HT-29 (cell line): ENCODE measurements around the gene TMEM41A. TPM values are rescaled to one million over a fixed set of nuclear protein-coding genes. Genes with fewer than 3 reads are reported as not detected.
"Not testable (repeated sequence)": the region's sequence is repeated elsewhere in the genome, so short reads cannot be mapped to it uniquely, and the experiment has no call there.

ENCODE experiments used
- DNase-seq: peaks from one replicate; pipeline ENCODE4 v3.0.0-alpha.2; 2015; ENCODE audit warnings: low spot score
- total RNA-seq: library from RNA; depleted of rRNA; stranded (reverse); fragments of >200 nt; shearing (Covaris generic); gene quantifications from 2 replicates; pipeline ENCODE4 v1.2.3, GENCODE V29; 2014

Gene TMEM41A
- total RNA-seq, 1 experiment from 2014 or later: 19.9 TPM

DNA sequence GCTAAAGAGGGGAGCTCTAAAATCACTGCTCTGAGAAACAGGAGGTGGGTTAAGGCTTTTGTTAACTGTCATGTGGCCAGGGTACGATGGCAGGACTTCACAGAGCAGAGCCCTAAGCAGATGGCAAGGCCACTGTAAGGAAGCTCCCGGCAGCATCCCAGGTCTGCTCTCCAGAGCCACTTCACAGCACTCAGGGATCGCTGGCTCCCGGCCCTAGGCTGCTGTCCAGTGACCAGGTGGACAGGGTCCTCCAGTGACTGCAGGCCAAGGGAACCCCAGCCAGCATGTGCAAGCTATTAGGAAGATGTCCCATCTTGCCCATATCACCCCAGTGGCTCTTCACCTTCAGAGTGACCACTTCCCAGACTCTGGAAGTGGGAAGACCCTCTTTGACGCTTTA lies 10.4 kb downstream of the TMEM41A start:
- no peak for DNase-seq

DNA sequence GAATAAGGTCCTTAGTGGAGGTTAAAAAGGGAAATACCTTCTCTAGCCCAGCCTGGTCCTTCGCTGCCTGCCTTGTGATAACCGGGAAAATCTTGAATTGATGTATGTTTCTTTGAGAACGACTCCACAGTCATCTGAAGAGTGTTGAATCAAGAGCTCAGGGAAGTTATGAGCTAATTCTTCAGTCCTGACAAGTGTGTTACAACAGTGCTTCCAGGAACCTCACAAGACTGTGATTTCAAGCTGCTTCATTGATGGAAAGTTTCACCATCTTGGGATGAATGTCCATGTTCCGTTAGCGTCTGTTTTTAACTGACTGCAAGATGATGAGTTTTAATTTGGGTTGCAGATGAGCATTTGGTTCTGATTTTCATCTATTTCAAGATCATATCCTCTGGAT lies 12.4 kb downstream of the TMEM41A start:
- no peak for DNase-seq

DNA sequence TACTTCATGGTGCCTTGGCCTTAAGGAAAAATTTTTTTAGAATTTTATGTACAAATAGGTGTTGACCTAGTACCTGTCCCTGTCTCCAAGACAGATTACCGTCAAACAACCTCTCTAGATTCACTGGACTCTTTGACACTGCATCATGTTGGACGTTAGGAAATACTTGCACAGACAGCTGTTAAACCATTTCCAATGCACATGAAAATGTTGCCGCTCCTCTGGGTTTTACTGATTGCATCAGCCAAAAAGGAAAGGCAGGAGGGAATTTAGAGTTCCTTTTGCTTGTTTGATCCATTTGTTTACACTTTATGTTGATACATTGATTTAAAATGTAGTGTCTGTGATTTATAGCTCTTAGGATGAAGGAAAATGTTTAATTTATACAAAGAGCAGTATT lies 14.5 kb downstream of the TMEM41A start:
- DNase-seq: no peak

DNA sequence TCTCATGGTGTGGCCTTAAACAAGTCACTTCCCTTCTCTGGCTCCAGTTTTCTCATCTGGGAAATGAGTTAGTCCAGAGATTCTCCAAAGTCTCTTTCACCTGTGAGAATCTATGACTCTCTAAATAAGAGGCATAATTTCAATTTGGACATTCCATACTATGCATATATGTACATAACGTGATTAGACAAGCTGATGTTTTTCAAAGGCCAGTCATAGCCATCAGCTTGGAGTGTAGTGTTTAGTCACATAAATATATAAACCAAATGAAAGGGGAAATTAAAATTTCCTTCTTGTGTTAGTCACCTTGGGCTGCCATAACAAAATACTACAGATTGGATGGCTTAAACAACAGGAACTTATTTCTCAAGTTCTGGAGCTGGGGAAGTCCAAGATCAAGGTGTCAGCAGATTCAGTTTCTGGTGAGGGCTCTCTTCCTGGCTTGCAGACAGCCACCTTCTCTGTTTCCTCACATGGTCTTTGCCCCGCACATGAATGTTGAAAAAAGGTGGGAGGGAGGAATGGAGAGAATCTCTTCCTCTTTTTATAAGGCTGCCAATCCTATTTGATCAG lies 19.4 kb downstream of the TMEM41A start:
- DNase-seq: no peak

DNA sequence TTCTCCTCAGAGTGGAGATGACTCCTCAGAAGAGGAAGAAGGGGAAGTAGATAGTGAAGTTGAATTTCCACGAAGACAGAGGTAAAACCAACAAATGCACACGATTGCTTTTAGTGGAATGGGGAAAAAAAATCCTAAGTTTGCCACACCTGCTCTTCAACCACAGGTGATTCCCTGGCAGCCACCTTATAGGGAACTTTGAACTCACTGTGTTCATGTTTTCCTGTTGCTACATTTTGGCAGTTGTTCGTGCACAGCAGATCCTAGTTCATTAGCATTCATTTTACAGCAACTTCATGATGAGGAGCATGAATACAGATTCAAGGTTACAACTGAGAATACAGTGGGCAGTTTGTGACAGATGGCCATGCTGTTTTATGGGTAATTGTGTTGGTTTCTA lies 21.5 kb downstream of the TMEM41A start:
- DNase-seq: no peak

DNA sequence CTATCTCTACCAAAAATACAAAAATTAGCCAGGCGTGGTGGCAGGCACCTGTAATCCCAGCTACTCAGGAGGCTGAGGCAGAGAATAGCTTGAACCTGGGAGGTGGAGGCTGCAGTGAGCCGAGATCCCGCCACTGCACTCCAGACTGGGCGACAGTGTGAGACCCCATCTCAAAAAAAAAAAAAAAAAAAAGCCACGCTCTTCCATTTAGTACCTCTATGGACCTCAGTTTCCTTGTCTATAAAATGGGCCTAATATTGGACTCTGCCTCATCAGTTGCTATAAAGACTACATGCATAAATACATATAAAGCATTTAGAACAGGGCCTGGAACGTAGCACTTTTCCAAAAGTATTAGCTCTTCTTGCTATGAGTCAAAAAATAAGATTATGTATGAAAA lies 23.9 kb downstream of the TMEM41A start:
- DNase-seq: not testable (repeated sequence)

DNA sequence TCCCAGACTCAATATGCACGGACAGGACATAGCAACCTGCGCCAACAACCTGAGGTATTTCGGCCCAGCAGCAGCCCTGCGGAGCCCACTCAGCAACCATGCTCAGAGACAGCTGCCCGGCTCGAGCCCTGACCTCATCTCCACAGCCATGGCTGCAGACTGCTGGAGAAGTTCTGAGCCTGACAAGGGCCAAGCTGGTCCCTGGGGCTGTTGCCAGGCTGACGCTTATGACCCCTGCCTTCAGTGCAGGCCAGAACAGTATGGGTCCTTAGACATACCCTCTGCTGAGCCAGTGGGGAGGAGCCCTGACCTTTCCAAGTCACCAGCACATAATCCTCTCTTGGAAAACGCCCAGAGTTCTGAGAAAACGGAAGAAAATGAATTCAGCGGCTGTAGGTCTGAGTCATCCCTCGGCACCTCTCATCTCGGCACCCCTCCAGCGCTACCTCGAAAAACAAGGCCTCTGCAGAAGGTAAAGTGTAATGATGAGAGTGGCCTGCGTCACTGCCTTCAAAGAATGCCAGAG lies 25.5 kb downstream of the TMEM41A start:
- DNase-seq: peak; percentile 43

DNA sequence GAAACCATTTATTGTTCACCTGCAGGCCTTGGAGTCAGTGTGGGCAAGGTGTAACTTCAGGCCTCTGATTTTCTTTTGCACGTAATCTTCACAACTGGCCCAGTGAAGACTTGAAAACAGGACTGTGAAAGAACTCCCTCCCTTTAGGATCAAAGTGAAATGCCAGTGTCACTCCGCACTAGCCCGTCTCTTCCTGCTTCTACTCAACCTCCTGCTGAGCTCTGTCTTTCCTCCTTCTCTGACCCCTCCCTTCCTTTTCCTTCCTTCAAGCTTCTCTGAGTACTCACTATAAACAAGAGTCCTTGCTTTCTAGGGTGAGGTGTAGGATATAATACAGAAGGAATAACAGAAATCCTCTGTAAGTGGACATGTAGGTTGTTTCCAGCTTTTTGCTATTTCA lies 28.5 kb downstream of the TMEM41A start:
- DNase-seq: no peak

DNA sequence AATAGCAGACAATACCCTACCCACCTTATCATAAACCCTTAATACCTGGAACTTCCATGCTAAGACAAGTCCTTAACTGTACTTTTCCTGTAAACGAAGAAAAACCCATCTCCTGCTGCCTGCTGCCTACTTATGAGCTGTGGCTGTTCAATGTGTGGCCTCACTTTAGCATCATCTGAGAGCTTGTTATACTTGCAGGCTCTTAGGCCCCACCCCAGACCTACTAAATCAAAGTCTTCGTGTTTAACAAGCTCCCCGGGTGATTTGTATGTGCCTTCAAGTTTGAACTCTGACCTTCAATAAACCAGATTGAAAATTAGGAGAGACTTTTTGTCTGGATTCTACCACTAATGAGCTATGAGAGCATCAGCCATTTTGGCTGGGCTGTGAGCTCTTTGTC lies 29.3 kb downstream of the TMEM41A start:
- no peak for DNase-seq

DNA sequence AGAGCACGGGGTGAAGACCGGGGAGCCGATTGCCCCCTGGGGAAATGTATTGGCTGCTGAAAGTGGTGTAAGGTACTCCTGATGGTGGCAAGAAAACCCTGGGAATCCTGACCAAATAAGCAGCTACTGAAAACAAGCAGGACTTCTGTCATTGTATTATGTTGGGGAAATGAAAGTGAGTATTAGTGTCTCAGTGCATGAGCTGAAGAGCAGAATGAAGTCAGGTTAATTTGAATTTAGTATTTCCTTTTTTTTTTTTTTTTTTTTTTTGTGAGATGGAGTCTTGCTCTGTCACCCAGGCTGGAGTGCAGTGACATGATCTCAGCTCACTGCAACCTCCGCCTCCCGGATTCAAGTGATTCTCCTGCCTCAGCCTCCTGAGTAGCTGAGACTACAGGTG lies 32.7 kb downstream of the TMEM41A start:
- DNase-seq: not testable (repeated sequence)

DNA sequence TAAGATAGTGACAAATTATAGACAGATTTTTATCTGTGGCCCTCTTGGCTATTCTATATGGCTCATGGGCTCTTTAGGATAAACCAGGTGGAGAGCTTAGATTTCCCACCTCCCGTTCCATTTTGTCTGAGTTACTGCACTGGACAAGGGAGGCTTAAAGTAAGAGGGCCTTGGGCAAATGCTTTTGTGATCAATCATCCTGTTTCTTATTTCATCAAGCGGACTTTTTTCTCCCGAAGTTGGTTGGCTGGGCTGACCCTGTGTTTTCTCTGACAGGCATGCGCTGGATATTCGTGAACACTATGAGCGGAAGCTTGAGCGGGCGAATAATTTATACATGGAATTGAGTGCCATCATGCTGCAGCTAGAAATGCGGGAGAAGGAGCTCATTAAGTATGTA lies 33.4 kb downstream of the TMEM41A start:
- no peak for DNase-seq

DNA sequence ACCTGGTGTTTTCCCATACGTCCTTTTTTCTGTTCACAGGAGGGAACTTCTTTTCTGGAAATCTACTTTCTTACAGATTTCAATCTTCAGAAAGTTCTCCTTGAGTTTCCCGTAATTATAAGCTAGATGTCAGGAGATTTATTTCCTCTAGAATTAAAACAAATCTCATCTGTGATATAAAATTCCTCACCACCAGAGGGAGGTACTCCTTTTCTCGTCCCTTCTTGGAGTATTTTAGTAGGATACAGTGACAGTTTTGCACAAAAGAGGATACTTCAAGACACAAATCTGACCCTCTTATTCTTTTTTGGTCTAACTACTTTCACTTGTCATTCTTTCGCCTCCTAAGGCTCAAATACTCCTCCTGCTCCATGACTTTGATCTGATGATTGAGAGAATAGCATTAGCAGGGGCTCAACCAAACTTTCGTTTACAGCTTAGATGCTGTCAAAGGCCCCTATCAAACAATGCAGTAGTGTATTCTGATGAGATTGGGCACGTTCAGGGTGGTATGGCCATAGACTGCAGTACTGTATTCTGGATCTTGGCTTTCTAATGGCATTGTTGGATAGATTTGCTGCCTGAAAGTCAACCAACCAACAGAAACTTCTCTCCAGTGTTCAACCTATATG lies 38.0 kb downstream of the TMEM41A start:
- peak; percentile 72 for DNase-seq

DNA sequence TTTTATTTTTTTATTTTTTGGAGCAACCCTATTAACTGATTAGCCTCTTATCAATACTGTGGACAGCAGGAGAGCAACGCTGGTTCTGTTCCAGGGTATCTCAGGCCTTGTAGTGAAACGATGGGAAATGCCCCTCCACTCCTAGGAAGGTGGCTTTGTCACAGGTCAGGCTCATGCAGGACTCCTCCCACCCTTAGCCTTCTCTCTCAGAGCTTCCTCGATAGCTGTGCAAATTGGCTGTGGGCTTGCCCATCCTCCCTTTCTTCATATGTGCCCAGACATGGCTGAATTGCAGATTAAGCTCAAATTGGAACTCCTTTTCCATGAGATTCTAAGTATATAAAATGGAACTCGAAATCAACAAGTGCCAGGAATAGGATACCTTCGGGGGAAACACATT lies 38.5 kb downstream of the TMEM41A start:
- DNase-seq: no peak

DNA sequence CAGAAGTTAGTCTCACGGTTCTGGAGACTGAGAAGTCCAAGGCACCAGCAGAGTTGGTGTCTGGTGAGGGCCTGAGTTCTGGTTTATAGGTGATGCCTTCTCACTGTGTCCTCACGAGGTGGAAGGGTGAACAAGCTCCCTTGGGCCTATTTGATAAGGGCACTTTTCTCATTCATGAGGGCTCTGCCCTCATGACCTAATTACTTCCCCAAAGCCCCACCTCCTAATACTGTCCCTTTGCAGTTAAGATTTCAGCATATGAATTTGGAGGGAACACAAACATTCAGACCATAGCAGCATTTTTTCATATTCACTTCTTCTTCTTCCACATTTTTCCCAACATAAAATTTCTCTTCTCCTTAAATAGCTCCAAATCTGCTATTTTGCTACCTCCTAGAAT lies 41.5 kb downstream of the TMEM41A start:
- no peak for DNase-seq

DNA sequence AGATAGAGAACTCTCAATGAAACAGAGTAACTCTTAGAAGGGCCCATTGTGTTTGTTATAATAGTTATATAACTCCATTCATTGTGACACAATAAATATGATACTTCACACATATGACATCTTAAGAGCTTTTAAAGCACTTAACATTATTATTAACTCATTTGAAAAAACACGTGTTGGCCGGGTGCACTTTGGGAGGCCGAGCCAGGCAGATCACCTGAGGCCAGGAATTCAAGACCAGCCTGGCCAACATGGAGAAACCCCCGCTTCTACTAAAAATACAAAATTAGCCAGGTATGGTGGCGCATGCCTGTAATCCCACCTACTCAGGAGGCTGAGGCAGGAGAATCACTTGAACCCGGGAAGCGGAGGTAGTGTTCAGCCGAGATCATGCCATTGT lies 47.4 kb downstream of the TMEM41A start:
- DNase-seq: not testable (repeated sequence)

DNA sequence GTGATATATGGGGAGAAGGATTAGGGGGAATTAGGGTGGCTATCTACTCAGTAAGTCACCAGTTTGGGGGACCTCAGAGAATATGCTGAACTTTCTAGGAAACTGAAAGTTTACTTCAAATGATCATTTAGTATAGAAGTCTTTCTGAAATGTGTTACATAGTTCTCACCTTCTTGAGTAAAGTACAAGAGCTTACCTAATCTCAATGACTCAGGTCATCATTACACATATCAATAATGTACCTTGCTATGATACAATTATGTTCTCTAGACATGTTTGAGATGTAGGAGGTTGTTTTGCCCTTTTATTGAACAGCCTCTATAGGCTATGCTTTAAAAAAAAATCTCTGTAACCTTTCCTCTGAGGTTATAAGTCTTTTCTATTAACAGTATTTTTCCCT lies 50.7 kb downstream of the TMEM41A start:
- DNase-seq: no peak

DNA sequence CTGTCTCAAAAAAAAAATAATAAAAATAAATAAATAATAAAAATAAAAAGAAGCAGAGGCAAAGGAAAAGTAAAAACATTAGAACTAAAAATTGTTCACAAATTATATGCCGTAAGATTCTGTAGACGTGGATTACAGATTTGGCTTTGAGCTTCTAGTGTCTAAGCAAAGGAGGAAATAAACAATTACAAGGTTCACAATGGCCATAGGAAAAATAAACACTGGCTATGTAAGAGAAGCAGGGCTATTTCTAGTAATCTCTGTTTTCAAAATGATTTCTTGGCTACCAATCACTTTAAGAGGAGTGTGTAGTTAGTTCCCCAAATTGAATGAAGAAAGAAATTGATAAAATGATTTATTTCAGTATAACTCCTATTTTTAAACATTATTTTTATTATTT lies 54.5 kb downstream of the TMEM41A start:
- DNase-seq: no peak

DNA sequence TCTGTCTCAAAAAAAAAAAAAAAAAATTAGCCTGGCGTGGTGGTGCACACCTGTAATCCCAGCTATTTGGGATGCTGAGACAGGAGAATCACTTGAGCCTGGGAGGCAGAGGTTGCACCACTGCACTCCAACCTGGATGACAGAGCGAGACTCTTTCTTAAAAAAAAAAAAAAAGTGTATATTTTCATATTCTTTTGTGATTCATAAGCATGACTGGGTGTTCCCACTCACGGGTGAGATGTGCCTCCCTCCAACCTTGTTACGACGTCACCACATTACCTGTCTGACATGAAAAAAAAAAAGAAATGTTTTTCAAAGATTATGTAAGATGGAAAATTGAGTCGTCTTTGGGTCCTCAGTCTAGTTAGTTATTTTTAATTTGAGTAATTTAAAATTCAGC lies 56.8 kb downstream of the TMEM41A start:
- DNase-seq: no peak

DNA sequence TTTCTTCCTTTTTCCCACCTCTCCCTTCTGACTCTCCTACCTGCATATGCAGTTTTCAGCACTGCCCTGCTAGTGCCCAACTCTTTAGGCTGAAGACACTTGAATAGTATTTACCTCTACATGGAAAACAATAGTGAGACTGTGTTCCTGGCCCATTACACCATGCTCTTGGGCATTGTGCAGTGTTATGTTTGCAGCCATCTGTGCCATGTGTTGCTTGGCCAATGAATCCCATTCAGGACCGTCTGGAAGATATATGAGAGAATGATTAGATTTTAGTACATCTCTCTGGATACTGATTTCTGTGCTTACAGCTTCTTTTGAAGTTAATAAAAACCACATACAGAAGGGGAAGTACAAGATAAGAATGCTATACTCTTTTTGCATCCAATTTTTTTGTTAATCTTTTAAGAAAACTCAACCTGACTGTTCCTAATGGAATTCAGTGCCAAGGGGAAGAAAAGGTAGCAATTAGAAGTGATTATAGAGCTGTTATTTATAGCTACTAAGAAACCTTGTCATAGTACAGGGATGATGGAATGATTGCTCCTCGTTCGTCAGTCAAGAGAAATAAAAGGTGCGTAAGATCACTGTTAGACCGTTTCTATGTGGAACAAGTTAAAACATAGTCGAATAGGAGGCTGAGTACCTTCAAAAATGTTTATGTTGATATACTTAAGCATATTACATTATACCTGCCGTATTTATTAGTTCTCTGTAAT lies 58.9 kb downstream of the TMEM41A start:
- no peak for DNase-seq
